Fibroblast of the conjunctiva (primary cell): ENCODE results near the gene ARHGAP10.

Experiments
- DNase-seq: peaks from one replicate; pipeline ENCODE4 v3.0.0-alpha.2; 2010; ENCODE audit warnings: low read depth

ARHGAP10 gene

GRCh38 chr4:148093065-148093464 lies 361.2 kb downstream of the ARHGAP10 start:
- DNase-seq: no peak

DNA sequence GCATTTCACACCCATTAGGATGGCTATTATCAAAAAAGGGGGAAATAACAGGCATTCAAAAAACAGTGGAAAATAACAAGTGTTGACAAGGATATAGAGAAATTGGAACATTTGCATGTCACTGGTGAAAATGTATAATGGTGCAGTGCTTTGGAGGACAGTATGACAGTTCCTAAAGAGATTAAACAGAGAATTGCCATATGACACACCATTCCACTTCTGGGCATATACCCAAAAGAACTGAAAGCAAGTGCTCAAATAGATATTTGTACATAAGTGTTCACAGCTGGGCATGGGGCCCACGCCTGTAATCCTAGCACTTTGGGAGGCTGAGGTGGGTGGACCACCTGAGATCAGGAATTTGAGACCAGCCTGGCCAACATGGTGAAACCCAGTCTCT lies 362.3 kb downstream of the ARHGAP10 start:
- no peak for DNase-seq

DNA sequence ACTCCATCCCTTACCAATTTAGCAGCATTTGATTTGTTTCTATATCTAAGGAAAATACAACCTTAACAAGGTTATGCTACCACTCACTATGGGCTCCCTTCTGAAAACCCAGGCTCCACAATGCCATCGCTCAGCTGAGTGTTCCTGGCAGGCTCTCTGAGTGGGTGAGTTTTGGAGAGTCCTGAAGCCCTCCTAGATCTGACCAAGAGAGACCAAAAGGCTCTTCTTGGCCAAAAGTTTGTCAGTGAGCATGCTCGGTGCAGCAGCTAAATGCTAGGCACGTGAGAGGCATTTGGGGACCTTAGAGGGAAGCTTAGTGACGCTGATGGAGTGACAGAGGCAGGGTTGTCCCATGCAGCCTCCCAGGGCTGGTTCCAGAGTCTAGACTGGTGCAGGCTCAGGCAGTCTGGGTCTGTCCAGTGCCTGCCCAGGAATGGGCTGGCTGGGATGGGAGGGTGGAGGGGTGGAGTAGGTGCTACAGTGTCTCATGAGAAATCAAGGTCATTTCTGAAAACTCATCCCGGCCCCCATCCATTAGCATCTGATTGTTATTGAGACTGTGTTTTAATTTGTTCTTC lies 363.5 kb downstream of the ARHGAP10 start:
- no peak for DNase-seq

DNA sequence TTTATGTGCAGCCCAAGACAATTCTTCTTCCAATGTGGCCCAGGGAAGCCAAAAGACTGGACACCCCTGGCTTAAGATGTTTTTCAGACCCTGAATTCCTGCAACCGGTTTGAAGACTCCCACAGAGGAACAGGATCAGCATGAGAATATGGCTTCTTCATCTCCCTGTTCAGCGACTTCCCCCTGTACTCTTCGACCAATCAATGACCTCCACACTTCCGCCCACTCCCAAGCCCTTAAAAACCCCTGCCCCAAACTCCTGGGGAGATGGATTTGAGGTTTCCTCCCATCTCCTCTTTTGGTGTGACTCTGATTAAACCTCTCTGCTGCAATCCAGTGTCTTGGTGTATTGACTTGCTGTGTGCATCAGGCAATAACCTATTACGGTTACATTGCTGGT lies 365.9 kb downstream of the ARHGAP10 start:
- no peak for DNase-seq

DNA sequence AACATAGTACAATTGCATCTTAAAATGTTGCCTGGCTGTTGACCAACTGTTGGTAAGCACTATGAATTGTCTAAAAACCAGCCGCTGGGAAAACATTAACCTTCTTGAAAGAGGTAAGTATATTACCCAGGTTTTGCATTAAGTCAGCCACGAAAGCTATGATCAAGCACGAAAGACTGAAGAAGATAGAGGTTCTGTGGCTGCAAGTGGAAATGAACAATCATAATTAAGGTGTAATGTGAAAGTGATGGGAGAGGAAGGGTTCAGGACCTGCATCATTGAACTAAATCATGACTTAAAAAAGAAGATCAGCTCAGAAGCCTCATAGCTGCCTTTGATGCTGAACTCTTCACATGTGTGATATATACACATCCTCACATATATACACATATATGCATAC lies 369.3 kb downstream of the ARHGAP10 start:
- DNase-seq: no peak

GRCh38 chr4:148101790-148102189 lies 369.9 kb downstream of the ARHGAP10 start:
- DNase-seq: no peak

GRCh38 chr4:148103597-148104355 lies 371.9 kb downstream of the ARHGAP10 start:
- DNase-seq: no peak

- no peak for DNase-seq
Measured at GRCh38 chr4:148108766-148109165, 376.9 kb downstream of the ARHGAP10 start.

GRCh38 chr4:148109216-148109615 lies 377.3 kb downstream of the ARHGAP10 start:
- no peak for DNase-seq

GRCh38 chr4:148110169-148110568 lies 378.3 kb downstream of the ARHGAP10 start:
- DNase-seq: no peak

- DNase-seq: peak; percentile 45
Measured at GRCh38 chr4:148112231-148112982, 380.5 kb downstream of the ARHGAP10 start.

GRCh38 chr4:148114436-148114835 lies 382.5 kb downstream of the ARHGAP10 start:
- DNase-seq: no peak

- DNase-seq: peak; percentile 89
Measured at GRCh38 chr4:148116264-148116663, 384.4 kb downstream of the ARHGAP10 start.

- peak; percentile 8 for DNase-seq
Measured at GRCh38 chr4:148116969-148117368, 385.1 kb downstream of the ARHGAP10 start.

GRCh38 chr4:148118179-148118578 lies 386.3 kb downstream of the ARHGAP10 start:
- DNase-seq: no peak

GRCh38 chr4:148118633-148119032 lies 386.7 kb downstream of the ARHGAP10 start:
- no peak for DNase-seq

GRCh38 chr4:148120216-148120615 lies 388.3 kb downstream of the ARHGAP10 start:
- DNase-seq: peak; percentile 10
